ENCODE measurements around the gene DLEC1. TPM values are rescaled to one million over a fixed set of nuclear protein-coding genes. Genes with fewer than 3 reads are reported as not detected.
A peak's percentile ranks its signal among the peaks of the same experiment; 100 is the strongest.

Gene DLEC1
- total RNA-seq, 8 experiments from 2014 or later: 0.27 to 3.5 (median 0.81) TPM

DNA sequence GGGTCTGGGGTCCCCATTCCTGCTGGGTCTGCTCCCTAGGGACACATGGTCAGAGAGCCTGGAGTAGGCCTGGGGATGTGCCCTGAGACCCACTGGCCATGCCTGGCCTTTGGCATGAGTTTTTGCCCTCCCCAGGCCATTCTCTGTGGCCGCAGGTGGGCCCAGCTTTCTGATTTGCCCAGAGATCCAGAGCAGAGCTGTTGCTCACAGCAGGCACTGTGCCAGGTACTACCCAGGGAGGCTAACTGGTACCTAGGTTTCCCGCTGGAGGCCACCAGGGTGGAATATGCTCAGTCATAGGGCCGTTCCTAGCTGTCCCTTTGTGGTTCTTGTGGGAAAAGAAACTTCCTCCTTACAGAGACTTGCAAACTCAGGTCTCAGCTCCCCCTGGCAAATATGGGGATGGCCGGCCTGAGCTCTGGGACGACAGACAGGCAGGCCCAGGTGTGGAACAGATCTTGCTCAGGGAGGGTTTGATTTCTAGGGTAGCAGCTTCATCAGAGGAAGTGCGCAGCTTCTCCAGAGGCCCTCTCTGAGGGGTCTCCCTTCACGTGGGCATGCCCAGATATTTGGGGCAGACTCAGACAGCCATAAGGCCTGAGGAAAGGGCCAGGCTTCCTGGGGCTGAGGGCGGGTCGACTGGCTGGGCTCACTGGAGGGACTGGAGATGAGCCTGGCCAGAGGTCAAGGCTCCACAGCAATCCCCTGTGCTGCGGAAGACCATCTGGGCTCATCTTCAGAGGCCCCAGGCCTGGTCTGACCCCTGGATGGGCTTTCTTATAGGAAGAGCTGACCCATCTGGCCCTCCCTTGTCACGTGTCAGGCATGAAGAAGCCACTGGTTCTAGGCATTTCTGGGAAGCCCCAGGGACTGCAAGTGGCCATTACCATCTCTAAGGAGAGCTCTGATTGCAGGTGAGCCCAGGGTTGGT, 69.9 kb downstream of the DLEC1 start:
- ATAC-seq (replicated peaks in 6 of 8): no peak
- in situ Hi-C loops (cut with MboI; ENCODE audit: low pct_unique_long_range_greater_than_20kb in 2 of 9, low sequenced_read_pairs in 9 of 9, unreplicated experiment in 9 of 9): no loop called here
- WGBS, 10 experiments: 67 to 100% (median 83%) methylated on average over 1 to 7 of the region's 11 CpGs; no CpG with 5 or more reads in 3 of the 10 experiments
- Histone ChIP-seq H3K4me1 (replicated peaks in 1 of 2) (no peaks in the 10 kb centered on the region), H3K27ac (no peak overlapping the region), H3K4me3 (no peak overlapping the region)

DNA sequence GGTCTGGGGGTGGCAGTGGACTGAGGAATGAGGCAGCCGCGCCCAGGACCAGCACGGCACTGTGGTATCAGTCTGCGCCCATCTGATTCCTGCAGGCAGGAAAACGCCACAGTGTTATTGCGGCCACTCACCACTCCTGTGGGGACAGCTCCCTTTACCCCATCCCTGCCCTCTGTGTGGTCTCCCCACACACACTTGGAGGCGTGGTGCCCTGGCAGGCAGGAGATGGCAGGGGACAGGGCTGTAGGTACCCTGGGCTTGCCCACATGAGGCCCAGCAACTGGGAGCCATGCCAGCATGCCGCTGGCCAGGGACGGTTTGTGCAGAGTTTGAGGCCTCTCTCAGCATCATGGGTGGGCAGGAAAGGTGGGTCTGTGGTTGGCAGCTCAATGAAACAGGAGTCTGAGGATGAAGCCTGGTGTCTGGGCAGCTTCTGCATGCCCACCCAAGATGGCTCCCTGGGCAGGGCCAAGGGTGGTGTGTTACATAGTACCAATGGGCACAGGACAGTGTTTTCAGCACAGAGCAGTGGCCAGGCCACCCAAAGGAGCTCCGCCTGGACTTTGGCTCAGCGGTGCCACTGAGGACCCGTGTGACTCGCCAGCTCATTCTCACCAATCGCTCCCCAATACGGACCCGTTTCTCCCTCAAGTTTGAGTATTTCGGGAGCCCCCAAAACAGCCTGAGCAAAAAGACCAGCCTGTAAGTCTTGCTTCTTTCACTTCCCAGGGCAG, 70.7 kb downstream of the DLEC1 start:
- in situ Hi-C loops (cut with MboI; ENCODE audit: low pct_unique_long_range_greater_than_20kb in 2 of 9, low sequenced_read_pairs in 9 of 9, unreplicated experiment in 9 of 9): no loop called here

DNA sequence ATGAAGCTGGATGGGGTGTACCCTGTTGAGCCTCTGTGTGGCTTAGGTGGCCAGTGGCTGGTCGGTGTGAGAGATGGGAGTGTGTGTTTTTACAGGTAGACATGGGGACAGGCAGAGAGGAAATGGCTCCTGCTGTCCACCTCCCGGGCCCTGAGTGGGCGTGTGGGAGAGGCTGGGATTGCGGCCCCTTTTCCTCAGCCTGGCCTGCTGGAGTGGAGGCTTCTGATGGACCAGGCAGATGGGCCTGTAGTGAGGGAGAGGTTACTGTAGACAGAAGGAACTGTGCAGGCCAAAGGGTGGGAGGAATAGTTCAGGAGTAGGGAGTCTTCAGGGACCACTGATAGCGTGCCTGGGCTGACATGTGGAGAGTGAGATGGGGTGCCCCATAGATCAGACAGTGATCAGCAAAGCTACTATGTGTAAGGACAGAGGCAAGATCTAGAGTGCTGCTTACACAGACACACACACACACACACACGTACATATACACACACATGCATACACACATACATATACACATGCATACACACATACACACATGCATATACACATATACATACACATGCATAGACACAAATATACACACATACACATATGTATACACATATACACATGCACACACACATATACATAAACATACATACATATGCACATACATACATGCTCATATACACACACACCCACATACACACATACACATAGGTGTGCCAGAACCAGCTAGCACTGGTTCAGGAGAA, 71.5 kb downstream of the DLEC1 start:
- in situ Hi-C loops (cut with MboI; ENCODE audit: low pct_unique_long_range_greater_than_20kb in 2 of 9, low sequenced_read_pairs in 9 of 9, unreplicated experiment in 9 of 9): no loop called here
- Histone ChIP-seq H3K4me1 (replicated peaks in 1 of 2) (no peaks in the 10 kb centered on the region), H3K4me3 (no peak overlapping the region), H3K27ac (no peak overlapping the region)
- ATAC-seq (replicated peaks in 6 of 8): peak in 2 of 8 experiments; percentile 13 to 47
- WGBS, 10 experiments: 0 to 87% (median 72%) methylated on average over 1 to 4 of the region's 6 CpGs; no CpG with 5 or more reads in 3 of the 10 experiments

More for the DNA sequence above, 70.7 kb downstream of the DLEC1 start:
- Histone ChIP-seq H3K27ac (no peak overlapping the region), H3K4me1 (replicated peaks in 1 of 2) (no peaks in the 10 kb centered on the region), H3K4me3 (no peak overlapping the region)
- WGBS, 10 experiments: 60 to 100% (median 84%) methylated on average over 1 to 9 of the region's 17 CpGs; no CpG with 5 or more reads in 3 of the 10 experiments
- no peak for ATAC-seq (replicated peaks in 6 of 8)

DNA sequence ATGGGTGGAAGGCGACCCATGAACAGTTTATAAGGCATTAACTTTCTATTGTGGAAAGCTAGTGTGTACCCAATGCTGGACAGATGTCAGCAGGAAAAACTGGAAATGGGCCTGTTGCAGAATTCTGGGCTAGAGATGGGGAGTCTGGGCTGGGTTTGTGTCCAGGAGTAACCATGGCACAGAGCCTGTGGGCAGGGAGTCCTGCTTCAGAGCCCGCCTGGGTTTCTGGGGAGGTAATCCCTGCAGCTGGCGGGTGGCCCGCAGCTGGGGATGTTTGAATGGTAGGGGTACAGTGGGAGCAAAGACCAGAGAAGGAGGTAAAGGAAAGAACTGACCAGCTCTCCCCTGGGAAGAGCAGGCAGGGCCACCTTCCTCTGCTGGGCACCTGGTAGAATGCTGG, 72.2 kb downstream of the DLEC1 start:
- Histone ChIP-seq H3K4me3 (no peak overlapping the region), H3K4me1 (replicated peaks in 1 of 2) (no peaks in the 10 kb centered on the region), H3K27ac (no peak overlapping the region)
- in situ Hi-C loops (cut with MboI; ENCODE audit: low pct_unique_long_range_greater_than_20kb in 2 of 9, low sequenced_read_pairs in 9 of 9, unreplicated experiment in 9 of 9): no loop called here
- WGBS, 10 experiments: 94 to 100% (median 100%) methylated on average over 1 to 3 of the region's 4 CpGs; no CpG with 5 or more reads in 7 of the 10 experiments
- ATAC-seq (replicated peaks in 6 of 8): no peak

DNA sequence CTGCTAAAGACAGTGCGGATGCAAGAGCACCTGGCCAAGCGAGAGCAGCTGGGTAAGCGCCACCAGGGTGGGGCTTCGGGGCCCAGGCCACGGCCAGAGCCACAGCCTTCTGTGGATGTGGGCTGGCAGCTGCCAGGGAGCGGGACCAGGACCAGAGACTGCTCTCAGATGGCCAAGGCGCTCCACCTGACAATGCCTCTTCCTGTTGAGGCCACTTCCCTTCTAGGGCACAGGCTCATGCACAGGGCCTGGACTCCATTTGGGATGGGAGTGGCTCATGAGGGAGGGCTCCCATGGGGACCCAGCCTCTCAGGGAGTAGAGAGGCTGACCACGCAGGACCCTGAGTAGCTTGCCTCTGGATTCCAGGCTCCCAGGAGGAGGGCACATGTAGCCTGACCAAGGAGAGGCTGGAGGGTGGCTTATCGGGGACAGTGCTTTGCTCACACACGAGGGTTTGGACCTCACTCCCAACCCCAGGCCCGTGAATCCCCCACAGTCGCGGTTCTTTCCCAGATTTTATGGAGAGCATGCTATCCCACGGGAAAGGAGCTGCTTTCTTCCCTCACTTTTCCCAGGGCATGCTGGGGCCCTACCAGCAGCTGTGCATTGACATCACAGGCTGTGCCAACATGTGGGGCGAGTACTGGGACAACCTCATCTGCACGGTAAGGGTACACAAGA, 72.8 kb downstream of the DLEC1 start:
- WGBS, 10 experiments: 73 to 93% (median 86%) methylated on average over 1 to 3 of the region's 16 CpGs; no CpG with 5 or more reads in 6 of the 10 experiments
- in situ Hi-C loops (cut with MboI; ENCODE audit: low pct_unique_long_range_greater_than_20kb in 2 of 9, low sequenced_read_pairs in 9 of 9, unreplicated experiment in 9 of 9): no loop called here

DNA sequence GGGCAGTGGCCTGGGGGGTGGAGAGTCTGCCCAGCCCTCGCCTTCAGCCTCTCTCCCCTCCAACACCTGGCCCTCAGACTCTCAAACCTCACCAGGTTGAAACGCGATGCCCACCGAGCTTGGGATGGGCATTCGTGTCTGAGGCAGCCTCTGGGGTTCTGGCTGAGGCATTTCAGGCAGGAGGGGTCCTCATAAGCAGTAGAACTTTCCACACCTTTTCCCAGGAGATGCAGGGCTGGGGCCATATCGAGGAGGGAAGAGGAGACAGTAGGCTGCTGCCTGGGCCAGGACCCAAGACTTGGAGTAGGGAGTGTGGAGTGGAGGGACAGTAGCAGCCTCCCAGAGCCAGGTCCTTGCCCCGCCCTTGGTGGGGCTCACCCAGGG, 73.4 kb downstream of the DLEC1 start:
- ATAC-seq (replicated peaks in 6 of 8): no peak

More for the DNA sequence above, 72.8 kb downstream of the DLEC1 start:
- H3K27ac ChIP-seq: no peak overlapping the region
- no peak for ATAC-seq (replicated peaks in 6 of 8)
- no peak overlapping the region for H3K4me3 ChIP-seq
- H3K4me1 ChIP-seq (replicated peaks in 1 of 2): no peaks in the 10 kb centered on the region

DNA sequence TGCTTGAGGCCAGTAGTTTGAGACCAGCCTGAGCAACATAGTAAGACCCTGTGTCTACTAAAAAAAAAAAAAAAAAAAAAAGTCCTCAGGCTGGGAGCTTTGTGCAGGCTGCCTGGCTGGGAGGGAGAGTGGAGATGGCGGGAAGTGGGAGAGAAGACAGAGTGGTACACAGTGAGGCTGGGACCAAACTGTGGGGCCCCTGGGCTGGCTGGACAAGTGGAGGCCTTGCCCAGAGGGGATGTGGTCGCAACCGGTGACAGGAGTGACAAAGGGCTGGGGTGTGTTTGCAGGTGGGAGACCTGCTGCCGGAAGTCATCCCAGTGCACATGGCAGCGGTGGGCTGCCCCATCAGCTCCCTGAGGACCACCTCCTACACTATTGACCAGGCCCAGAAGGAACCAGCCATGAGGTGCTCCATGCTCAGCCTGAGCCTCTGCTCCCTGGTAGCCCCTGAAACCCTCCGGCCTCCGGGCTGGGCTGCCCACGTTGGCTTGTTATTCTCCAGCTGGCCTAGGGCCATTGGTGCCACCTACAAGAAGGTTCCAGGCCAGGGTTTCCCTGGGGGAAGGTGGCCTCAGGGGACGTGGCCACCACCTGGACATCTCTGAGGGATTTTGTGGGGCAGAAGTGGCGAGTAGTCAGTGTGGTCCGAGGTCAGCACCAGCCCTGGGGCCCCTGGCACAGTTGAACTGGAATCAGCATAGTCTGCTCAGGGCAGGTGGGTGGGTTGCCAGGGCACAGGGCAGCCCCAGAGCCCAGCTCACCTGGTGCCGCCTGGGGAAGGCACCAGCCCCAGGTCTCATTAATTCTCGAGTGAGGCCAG, 75.3 kb downstream of the DLEC1 start:
- in situ Hi-C loops (cut with MboI; ENCODE audit: low pct_unique_long_range_greater_than_20kb in 2 of 9, low sequenced_read_pairs in 9 of 9, unreplicated experiment in 9 of 9): no loop called here
- Histone ChIP-seq H3K4me3 (no peak overlapping the region), H3K4me1 (replicated peaks in 1 of 2) (no peaks in the 10 kb centered on the region), H3K27ac (no peak overlapping the region)
- no peak for ATAC-seq (replicated peaks in 6 of 8)
- WGBS, 10 experiments: 83 to 96% (median 90%) methylated on average over 1 to 7 of the region's 13 CpGs; no CpG with 5 or more reads in 5 of the 10 experiments

More for the DNA sequence above, 73.4 kb downstream of the DLEC1 start:
- Histone ChIP-seq H3K27ac (no peak overlapping the region), H3K4me3 (no peak overlapping the region), H3K4me1 (replicated peaks in 1 of 2) (no peaks in the 10 kb centered on the region)
- WGBS, 10 experiments: 57 to 80% (median 73%) methylated on average over 1 to 5 of the region's 7 CpGs; no CpG with 5 or more reads in 7 of the 10 experiments
- in situ Hi-C loops (cut with MboI; ENCODE audit: low pct_unique_long_range_greater_than_20kb in 2 of 9, low sequenced_read_pairs in 9 of 9, unreplicated experiment in 9 of 9): no loop called here

DNA sequence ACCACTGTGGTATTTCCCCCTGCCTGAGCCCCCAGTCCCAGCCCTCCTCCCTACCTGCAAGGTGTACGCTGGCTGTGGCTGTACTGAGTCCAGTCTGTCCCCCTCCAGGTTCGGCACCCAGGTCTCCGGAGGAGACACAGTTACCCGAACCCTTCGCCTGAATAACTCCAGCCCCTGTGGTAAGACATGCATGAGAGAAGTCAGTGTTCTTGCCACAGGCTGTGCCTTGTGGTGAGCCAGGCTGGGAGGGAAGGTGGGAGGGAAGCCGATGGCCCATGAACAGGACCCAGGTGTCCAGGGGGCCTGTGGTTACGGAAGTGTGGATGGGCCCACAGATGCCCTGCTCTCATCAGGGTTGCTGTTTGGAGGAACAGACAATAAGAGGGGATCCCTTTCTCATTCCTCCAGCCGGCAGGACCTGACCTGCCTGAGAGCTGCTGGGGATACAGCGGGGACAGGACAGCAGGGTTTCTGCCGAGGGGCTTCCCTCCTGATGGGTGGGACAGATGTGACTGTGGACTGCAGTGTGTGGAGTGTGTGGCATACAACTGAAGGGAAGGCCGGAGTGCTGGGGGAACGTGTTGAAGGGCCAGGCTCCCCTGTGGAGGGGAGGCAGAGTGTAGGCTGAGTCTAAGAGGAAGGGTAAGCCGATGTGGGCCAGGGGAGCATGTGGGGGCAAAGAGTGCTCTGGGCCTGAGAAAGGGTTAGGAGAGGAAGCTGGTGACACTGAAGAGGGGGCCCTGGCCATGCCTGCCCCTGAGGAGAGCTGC, 76.1 kb downstream of the DLEC1 start:
- Histone ChIP-seq H3K27ac (no peak overlapping the region), H3K4me3 (no peak overlapping the region), H3K4me1 (replicated peaks in 1 of 2) (no peaks in the 10 kb centered on the region)
- no peak for ATAC-seq (replicated peaks in 6 of 8)
- WGBS, 10 experiments: 57 to 100% (median 81%) methylated on average over 1 to 11 of the region's 13 CpGs; no CpG with 5 or more reads in 5 of the 10 experiments
- in situ Hi-C loops (cut with MboI; ENCODE audit: low pct_unique_long_range_greater_than_20kb in 2 of 9, low sequenced_read_pairs in 9 of 9, unreplicated experiment in 9 of 9): no loop called here

DNA sequence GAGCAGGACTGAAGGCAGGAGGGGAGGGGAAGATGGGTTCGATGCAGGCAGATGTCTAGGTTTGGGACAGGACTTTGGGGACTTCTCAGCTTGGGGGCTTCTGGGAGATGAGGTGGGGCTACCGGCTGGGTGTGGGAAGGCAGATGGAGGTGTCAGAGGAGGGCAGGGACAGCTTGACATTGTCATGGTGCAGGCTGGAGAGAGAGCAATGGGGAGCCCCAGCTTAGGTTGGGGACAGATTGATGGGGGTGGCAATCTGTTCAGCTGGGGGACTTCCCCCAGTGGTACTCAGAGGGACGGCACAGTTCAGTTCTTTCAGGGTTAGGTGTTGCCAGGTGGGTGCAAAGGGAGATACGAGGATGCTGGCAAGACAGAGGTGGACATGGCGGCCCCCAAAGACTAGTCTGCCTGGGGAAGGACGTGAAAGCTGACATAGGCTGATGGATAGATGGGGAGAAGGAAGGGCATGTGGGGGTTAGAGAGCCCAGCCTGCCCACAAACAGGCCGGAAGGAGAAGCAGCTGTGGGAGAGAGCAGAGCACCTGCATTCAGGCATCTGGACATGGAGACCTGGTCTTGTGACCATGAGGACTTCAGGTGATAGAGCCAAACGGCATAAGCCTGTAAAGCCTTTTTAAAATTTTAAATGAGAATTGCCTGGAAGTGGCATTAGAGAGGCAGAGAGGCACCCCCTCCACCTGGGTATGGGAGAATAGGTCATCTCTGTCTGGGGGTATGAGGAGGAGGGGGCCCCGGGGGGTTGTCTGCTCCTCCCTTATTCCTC, 76.8 kb downstream of the DLEC1 start:
- Histone ChIP-seq H3K4me3 (no peak overlapping the region), H3K4me1 (replicated peaks in 1 of 2) (no peaks in the 10 kb centered on the region), H3K27ac (no peak overlapping the region)
- 13 to 82% (median 50%) methylated on average over 1 to 4 of the region's 9 CpGs; no CpG with 5 or more reads in 6 of the 10 experiments for WGBS, 10 experiments
- no peak for ATAC-seq (replicated peaks in 6 of 8)
- in situ Hi-C loops (cut with MboI; ENCODE audit: low pct_unique_long_range_greater_than_20kb in 2 of 9, low sequenced_read_pairs in 9 of 9, unreplicated experiment in 9 of 9): no loop called here

DNA sequence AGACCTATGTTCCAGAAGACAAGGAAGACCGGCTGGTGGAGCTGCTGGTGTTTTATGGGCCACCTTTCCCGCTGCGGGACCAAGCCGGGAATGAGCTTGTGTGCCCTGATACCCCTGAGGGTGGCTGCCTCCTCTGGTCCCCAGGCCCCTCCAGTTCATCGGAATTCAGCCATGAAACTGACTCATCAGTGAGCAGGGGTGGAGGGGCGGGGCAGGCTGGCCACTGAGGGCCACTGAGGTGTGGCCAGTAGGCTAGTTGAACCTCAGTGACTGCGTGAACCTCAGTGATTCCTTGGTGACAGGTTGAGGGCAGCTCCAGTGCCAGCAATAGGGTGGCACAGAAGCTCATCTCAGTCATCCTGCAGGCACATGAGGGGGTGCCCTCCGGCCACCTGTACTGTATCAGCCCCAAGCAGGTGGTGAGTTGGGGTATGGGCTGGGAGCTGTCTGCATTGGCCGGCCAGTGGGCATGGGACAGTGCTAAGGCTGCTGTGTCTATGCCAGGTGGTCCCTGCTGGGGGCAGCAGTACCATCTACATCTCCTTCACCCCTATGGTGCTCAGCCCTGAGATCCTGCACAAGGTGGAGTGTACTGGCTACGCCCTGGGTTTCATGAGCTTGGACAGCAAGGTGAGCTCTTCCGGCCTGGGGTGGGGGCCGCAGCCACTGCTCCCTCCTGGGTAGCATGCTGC, 77.6 kb downstream of the DLEC1 start:
- H3K4me3 ChIP-seq: no peak overlapping the region
- in situ Hi-C loops (cut with MboI; ENCODE audit: low pct_unique_long_range_greater_than_20kb in 2 of 9, low sequenced_read_pairs in 9 of 9, unreplicated experiment in 9 of 9): no loop called here
- 78 to 100% (median 100%) methylated on average over 1 to 4 of the region's 12 CpGs; no CpG with 5 or more reads in 6 of the 10 experiments for WGBS, 10 experiments
- H3K27ac ChIP-seq: no peak overlapping the region
- ATAC-seq (replicated peaks in 6 of 8): peak in 3 of 8 experiments; percentile 9 to 19 (median 14)
- no peaks in the 10 kb centered on the region for H3K4me1 ChIP-seq (replicated peaks in 1 of 2)

All from motor neuron (in vitro differentiated cells).